Adrenal gland (tissue), 12 donors: ENCODE results near the gene EYS. TPM values are rescaled to one million over a fixed set of nuclear protein-coding genes. Genes with fewer than 3 reads are reported as not detected.

ENCODE experiments used
- DNase-seq, 7 donors: peaks; one replicate each; pipeline ENCODE4 v3.0.0-alpha.2; 2019 to 2020
- H3K27ac ChIP-seq, 5 donors: fragments of 200-600 bp; sonication (generic) in 4 of 5; 1 replicate in 3 of 5; 2 replicates in 2 of 5; pipeline versions ENCODE4 v1.5.1 to v1.8.0; 2016 to 2020; ENCODE audit warnings: mild to moderate bottlenecking in 1 of 5
- H3K27me3 ChIP-seq: fragments of 200-600 bp; 2 replicates; pipeline ENCODE4 v1.8.0; 2021
- H3K36me3 ChIP-seq, 2 donors: fragments of 200-600 bp; replicated peaks in 1 of 2; 1 replicate in 1 of 2; 2 replicates in 1 of 2; pipeline versions ENCODE4 v1.5.1 to v1.8.0; 2018 to 2022
- H3K4me1 ChIP-seq, 2 donors: fragments of 200-600 bp; replicated peaks in 1 of 2; 1 replicate in 1 of 2; 2 replicates in 1 of 2; pipeline versions ENCODE4 v1.5.1 to v1.8.0; 2018 to 2021
- H3K4me3 ChIP-seq, 4 donors: fragments of 200-600 bp; sonication (generic) in 3 of 4; one replicate each; pipeline ENCODE4 v1.5.1; 2016 to 2018
- H3K9me3 ChIP-seq, 3 donors: fragments of 200-600 bp; sonication (generic) in 1 of 3; replicated peaks in 1 of 3; 1 replicate in 2 of 3; 2 replicates in 1 of 3; pipeline versions ENCODE4 v1.5.1 to v1.8.0; 2016 to 2021
- POLR2A ChIP-seq, 2 donors: fragments of 450-650 bp; IDR thresholded peaks; one replicate each; pipeline ENCODE4 v1.6.1; 2017; ENCODE audit warnings: antibody characterized with exemption in 2 of 2, mild to moderate bottlenecking in 2 of 2, moderate library complexity in 1 of 2
- WGBS, 4 donors: extraction: QIAGEN DNeasy Blood & Tissue Kit in 2 of 4; methylation state at CpG; one replicate each; pipeline versions ENCODE4 v1.1.5 to v1.1.7; 2013 to 2017; 5-methylcytosine and 5-hydroxymethylcytosine counted together
- intact Hi-C, 2 donors: fragments of 100-400 bp; cut with DNase I; formaldehyde crosslinking; loops; one replicate each; pipeline versions ENCODE4 v1.14.1 to v1.15.0; 2022 to 2023
- polyA plus RNA-seq, 3 donors: library from polyadenylated mRNA; stranded (reverse); fragments of 200-250 nt in 2 of 3; fragments of 350-450 nt in 1 of 3; fragmentation: Illumina TruSeq in 1 of 3; extraction: RNeasy Lipid Tissue Mini Kit (QIAGEN cat#74804) in 1 of 3; gene quantifications; one replicate each; pipeline ENCODE4 v1.2.3, GENCODE V29; 2013 to 2014
- total RNA-seq, 9 donors: library from RNA; depleted of rRNA in 4 of 9; stranded (reverse); fragments of >200 nt in 4 of 9; fragments of 120-200 nt in 1 of 9; fragmentation: NEBNext Ultra II Directional in 1 of 9; extraction: Animal tissue kit (Norgen Biotek cat#: 25700) in 1 of 9; gene quantifications; one replicate each; pipeline versions ENCODE4 v1.1.0 to v1.2.4, GENCODE V29; 2013 to 2023
- TF ChIP-seq, protein P1 (sequence below), 6 experiments: fragments of 450-650 bp in 4 of 6; fragments of 200-600 bp in 2 of 6; sonication (generic) in 1 of 6; IDR thresholded peaks; 1 replicate in 5 of 6; 2 replicates in 1 of 6; pipeline versions ENCODE4 v1.5.1 to v1.8.0; 2016 to 2021; ENCODE audit warnings: antibody characterized with exemption in 6 of 6, mild to moderate bottlenecking in 2 of 6, moderate library complexity in 1 of 6
- donor health status: healthy with polysubstance abuse.
- donor health status: Bipolar disorder and iron deficiency.
- donor health status: DM: yes; HTN: yes; CAD: no.
- donor health status: DM: no; HTN: no; CAD: no.
- donor health status: DM: no; HTN: no; CAD: no.
- donor health status: DM: yes; HTN: yes; CAD: no.

EYS gene
- total and polyA plus RNA-seq, 12 donors: 0.03 to 3.1 (median 0.18) TPM; not detected in 7

DNA sequence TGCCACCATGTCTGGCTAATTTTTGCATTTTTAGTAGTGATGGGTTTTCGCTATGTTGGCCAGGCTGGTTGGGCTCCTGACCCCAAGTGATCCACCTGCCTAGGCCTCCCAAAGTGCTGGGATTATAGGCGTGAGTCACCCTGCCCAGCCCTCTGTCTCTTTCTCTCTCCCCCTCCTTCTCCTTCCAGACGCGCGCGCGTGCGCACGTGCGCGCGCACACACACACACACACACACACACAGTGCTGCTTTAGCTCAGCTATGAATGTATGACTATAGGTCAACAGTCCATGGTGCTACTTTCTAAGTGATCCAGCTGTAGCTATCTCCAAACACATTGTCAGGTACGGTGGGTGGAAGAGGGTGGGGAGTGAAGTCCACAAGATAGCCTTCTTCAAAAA lies 1621.9 kb downstream of the EYS start:
- no peaks in the 10 kb centered on the region for H3K27me3 ChIP-seq
- no peak for DNase-seq
- TF ChIP-seq, protein P1, sequence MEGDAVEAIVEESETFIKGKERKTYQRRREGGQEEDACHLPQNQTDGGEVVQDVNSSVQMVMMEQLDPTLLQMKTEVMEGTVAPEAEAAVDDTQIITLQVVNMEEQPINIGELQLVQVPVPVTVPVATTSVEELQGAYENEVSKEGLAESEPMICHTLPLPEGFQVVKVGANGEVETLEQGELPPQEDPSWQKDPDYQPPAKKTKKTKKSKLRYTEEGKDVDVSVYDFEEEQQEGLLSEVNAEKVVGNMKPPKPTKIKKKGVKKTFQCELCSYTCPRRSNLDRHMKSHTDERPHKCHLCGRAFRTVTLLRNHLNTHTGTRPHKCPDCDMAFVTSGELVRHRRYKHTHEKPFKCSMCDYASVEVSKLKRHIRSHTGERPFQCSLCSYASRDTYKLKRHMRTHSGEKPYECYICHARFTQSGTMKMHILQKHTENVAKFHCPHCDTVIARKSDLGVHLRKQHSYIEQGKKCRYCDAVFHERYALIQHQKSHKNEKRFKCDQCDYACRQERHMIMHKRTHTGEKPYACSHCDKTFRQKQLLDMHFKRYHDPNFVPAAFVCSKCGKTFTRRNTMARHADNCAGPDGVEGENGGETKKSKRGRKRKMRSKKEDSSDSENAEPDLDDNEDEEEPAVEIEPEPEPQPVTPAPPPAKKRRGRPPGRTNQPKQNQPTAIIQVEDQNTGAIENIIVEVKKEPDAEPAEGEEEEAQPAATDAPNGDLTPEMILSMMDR (IDR thresholded peaks at IDR 0.05): no peak
- no peak for TF ChIP-seq POLR2A (IDR thresholded peaks at IDR 0.05)

DNA sequence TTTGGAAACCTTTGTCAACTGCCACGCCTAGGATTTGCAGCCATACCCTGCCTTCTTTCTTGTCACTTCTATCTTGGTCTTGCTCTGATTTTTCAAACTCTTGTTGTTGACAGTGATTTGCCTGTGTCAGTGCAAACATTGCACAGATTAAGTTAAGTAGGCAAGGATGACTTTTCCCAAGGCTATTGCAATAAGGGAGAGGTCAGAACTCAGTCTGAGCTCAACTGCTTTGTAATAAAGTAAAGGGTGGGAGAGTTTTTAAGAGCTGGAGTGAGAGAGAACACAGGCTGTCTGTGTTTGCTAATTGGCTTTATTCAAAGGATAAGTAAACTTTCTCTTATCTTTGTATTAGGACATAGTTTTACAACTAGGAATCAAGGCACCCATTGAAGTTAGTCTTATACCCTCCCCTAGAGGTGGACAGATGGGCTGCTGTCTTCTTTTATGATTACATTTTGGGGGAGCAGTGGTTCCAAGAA lies 1622.8 kb downstream of the EYS start:
- DNase-seq: no peak
- H3K27ac ChIP-seq: no peak overlapping the region
- intact Hi-C loops: no loop called here
- H3K36me3 ChIP-seq: no peaks in the 10 kb centered on the region
- no peak overlapping the region for H3K4me3 ChIP-seq
- WGBS, 4 donors: 64 to 78% (median 74%) methylated on average over 1 of the region's 1 CpG
- H3K27me3 ChIP-seq: no peaks in the 10 kb centered on the region
- H3K4me1 ChIP-seq: no peaks in the 10 kb centered on the region
- TF ChIP-seq POLR2A (IDR thresholded peaks at IDR 0.05): no peak
- TF ChIP-seq, protein P1 (IDR thresholded peaks at IDR 0.05): no peak
- H3K9me3 ChIP-seq: no peaks in the 10 kb centered on the region

More for the DNA sequence above, 1621.9 kb downstream of the EYS start:
- H3K27ac ChIP-seq: no peak overlapping the region
- H3K9me3 ChIP-seq: no peaks in the 10 kb centered on the region
- no peak overlapping the region for H3K4me3 ChIP-seq
- intact Hi-C loops: no loop called here
- 92 to 95% (median 93%) methylated on average over 13 of the region's 13 CpGs for WGBS, 4 donors
- no peaks in the 10 kb centered on the region for H3K36me3 ChIP-seq
- no peaks in the 10 kb centered on the region for H3K4me1 ChIP-seq

DNA sequence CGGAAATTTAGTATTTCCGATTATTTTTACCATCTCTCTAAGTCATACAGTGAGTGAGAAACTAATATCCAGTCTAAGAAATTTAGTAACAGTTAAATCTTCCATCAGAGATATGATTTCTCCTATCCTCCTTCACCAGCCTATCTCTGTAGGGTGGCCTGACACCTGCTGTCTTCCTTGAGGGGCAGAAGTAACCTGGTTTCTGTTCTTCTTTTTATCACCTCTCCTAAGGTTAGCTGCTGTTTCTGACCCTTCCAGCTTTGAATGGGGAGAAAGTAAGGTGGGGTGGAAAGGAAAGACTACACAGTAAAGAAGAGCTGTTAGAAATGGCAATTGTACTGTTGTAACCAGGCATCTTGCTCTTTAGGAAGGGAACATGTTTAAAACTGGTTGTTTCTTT lies 1623.8 kb downstream of the EYS start:
- TF ChIP-seq, protein P1 (IDR thresholded peaks at IDR 0.05): no peak
- TF ChIP-seq POLR2A (IDR thresholded peaks at IDR 0.05): no peak
- Histone ChIP-seq H3K27me3 (no peaks in the 10 kb centered on the region), H3K9me3 (no peaks in the 10 kb centered on the region), H3K36me3 (no peaks in the 10 kb centered on the region), H3K27ac (no peak overlapping the region), H3K4me1 (no peaks in the 10 kb centered on the region), H3K4me3 (no peak overlapping the region)
- 64 to 91% (median 73%) methylated on average over 2 of the region's 2 CpGs for WGBS, 4 donors
- no peak for DNase-seq
- intact Hi-C loops: no loop called here

DNA sequence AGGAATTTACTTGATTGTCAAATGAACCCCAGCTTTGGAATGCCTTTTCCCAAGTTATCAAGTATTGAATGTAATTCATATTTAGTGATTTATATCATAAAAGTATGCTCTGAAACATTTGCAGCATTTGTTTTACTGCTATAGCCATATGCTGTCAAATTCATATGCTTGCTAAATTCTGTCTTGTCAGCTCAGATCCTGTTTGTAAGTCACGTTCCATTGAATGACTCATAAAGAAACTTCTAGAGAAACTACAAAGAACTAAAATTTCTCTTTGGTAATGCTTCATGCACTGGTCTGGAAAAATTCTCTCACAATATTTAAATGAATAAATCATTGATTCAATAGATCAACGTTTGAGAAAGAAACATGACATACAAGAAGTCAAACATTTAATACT lies 1625.6 kb downstream of the EYS start:
- Histone ChIP-seq H3K27ac (no peak overlapping the region), H3K27me3 (no peaks in the 10 kb centered on the region), H3K9me3 (no peaks in the 10 kb centered on the region), H3K4me1 (no peaks in the 10 kb centered on the region), H3K4me3 (no peak overlapping the region), H3K36me3 (no peaks in the 10 kb centered on the region)
- no peak for TF ChIP-seq POLR2A (IDR thresholded peaks at IDR 0.05)
- TF ChIP-seq, protein P1 (IDR thresholded peaks at IDR 0.05): no peak
- intact Hi-C loops: no loop called here
- DNase-seq: no peak
- 24 to 41% (median 39%) methylated on average over 2 of the region's 2 CpGs for WGBS, 4 donors
